MM.1S (cell line): ENCODE results near the gene WDR45B.

Experiments used
- DNase-seq: peaks from one replicate; pipeline ENCODE4 v3.0.0-alpha.2; 2015
- H2AFZ ChIP-seq: fragments of 300-600 bp; sonication (generic); 2 replicates; pipeline ENCODE4 v1.6.0; 2016; ENCODE audit warnings: antibody characterized with exemption, low read length
- H3F3A ChIP-seq: fragments of 300-600 bp; sonication (generic); 2 replicates; pipeline ENCODE4 v1.6.1; 2016; ENCODE audit warnings: mild to moderate bottlenecking, antibody characterized with exemption, low read length, moderate library complexity, mixed read lengths; ENCODE audit not compliant: insufficient read depth
- H3K27ac ChIP-seq: fragments of 300-600 bp; sonication (generic); 2 replicates; pipeline ENCODE4 v1.5.1; 2016; ENCODE audit warnings: mild to moderate bottlenecking, low read length
- H3K27me3 ChIP-seq: fragments of 300-600 bp; sonication (generic); replicated peaks from 2 replicates; pipeline ENCODE4 v1.6.0; 2016; ENCODE audit warnings: low read length; ENCODE audit not compliant: insufficient read depth
- H3K36me3 ChIP-seq: fragments of 300-600 bp; sonication (generic); replicated peaks from 2 replicates; pipeline ENCODE4 v1.6.1; 2016; ENCODE audit warnings: mild to moderate bottlenecking, low read length, mixed read lengths; ENCODE audit not compliant: insufficient read depth
- H3K4me1 ChIP-seq: fragments of 300-600 bp; sonication (generic); 2 replicates; pipeline ENCODE4 v1.6.1; 2016; ENCODE audit warnings: low read length, mixed read lengths
- H3K4me2 ChIP-seq: fragments of 300-600 bp; sonication (generic); 2 replicates; pipeline ENCODE4 v1.6.0; 2016; ENCODE audit warnings: low read depth, low read length
- H3K4me3 ChIP-seq: fragments of 300-600 bp; sonication (generic); 2 replicates; pipeline ENCODE4 v1.5.1; 2016; ENCODE audit warnings: low read length, mixed read lengths
- H3K79me2 ChIP-seq: fragments of 300-600 bp; sonication (generic); 2 replicates; pipeline ENCODE4 v1.6.1; 2016; ENCODE audit warnings: mixed run types, low read length, mixed read lengths
- H3K9ac ChIP-seq: fragments of 300-600 bp; sonication (generic); 2 replicates; pipeline ENCODE4 v1.6.1; 2016; ENCODE audit warnings: low read length, mixed read lengths
- H3K9me2 ChIP-seq: fragments of 300-600 bp; sonication (generic); replicated peaks from 2 replicates; pipeline ENCODE4 v1.6.1; 2016; ENCODE audit warnings: mild to moderate bottlenecking, low read length, mixed read lengths; ENCODE audit not compliant: insufficient read depth
- H3K9me3 ChIP-seq: fragments of 300-600 bp; sonication (generic); replicated peaks from 2 replicates; pipeline ENCODE4 v1.6.1; 2016; ENCODE audit warnings: mild to moderate bottlenecking, low read length, mixed read lengths; ENCODE audit not compliant: insufficient read depth
- H4K20me1 ChIP-seq: fragments of 300-600 bp; sonication (generic); 2 replicates; pipeline ENCODE4 v1.6.1; 2016; ENCODE audit warnings: mild to moderate bottlenecking, low read length, moderate library complexity, mixed read lengths; ENCODE audit not compliant: insufficient read depth
- CTCF ChIP-seq: fragments of 300-600 bp; sonication (generic); IDR thresholded peaks from 2 replicates; pipeline ENCODE4 v1.5.1; 2016; ENCODE audit warnings: antibody characterized with exemption, low read length, mixed read lengths
- EZH2 ChIP-seq: fragments of 300-600 bp; sonication (generic); optimal IDR thresholded peaks from 2 replicates; pipeline ENCODE3; 2017; ENCODE audit warnings: low read depth, mild to moderate bottlenecking, antibody characterized with exemption, low read length, mixed read lengths
- EZH2phosphoT487 ChIP-seq: fragments of 300-600 bp; sonication (generic); IDR thresholded peaks from 2 replicates; pipeline ENCODE4 v1.6.1; 2018; ENCODE audit warnings: antibody characterized with exemption, low read length

Gene WDR45B

GRCh38 chr17:82633343-82633742, 14.9 kb downstream of the WDR45B start:
- Histone ChIP-seq H3K79me2 (peaks cover 76% of the 10 kb centered on the region), H3F3A (no peaks in the 10 kb centered on the region), H3K36me3 (no peaks in the 10 kb centered on the region; the same call in 1 of the 2 replicates), H3K9me3 (no peaks in the 10 kb centered on the region), H4K20me1 (no peaks in the 10 kb centered on the region), H3K4me1 (no peaks in the 10 kb centered on the region), H3K9ac (no peak overlapping the region), H3K27me3 (no peaks in the 10 kb centered on the region), H2AFZ (no peak overlapping the region), H3K4me3 (no peak overlapping the region), H3K9me2 (no peaks in the 10 kb centered on the region), H3K4me2 (no peak overlapping the region), H3K27ac (no peak overlapping the region)
- TF ChIP-seq EZH2: no peak
- no peak for TF ChIP-seq EZH2phosphoT487
- TF ChIP-seq CTCF: no peak
- DNase-seq: no peak

GRCh38 chr17:82632451-82632850, 15.8 kb downstream of the WDR45B start:
- H3K4me2 ChIP-seq: no peak overlapping the region
- H3K9me2 ChIP-seq: no peaks in the 10 kb centered on the region
- H3K4me3 ChIP-seq: no peak overlapping the region
- H3K36me3 ChIP-seq: no peaks in the 10 kb centered on the region; the same call in 1 of the 2 replicates
- peaks cover 69% of the 10 kb centered on the region for H3K79me2 ChIP-seq
- no peak for DNase-seq
- TF ChIP-seq CTCF (no peak), EZH2 (no peak), EZH2phosphoT487 (no peak)
- H3K27me3 ChIP-seq: no peaks in the 10 kb centered on the region
- no peak overlapping the region for H2AFZ ChIP-seq
- no peaks in the 10 kb centered on the region for H3F3A ChIP-seq
- H4K20me1 ChIP-seq: 0 out of 2 replicates have a peak, but pooled peaks cover 3% of the 10 kb centered on the region
- H3K9ac ChIP-seq: no peak overlapping the region
- no peak overlapping the region for H3K27ac ChIP-seq
- H3K9me3 ChIP-seq: no peaks in the 10 kb centered on the region
- H3K4me1 ChIP-seq: no peaks in the 10 kb centered on the region

- H3K4me2 ChIP-seq: no peak overlapping the region
- no peak overlapping the region for H3K4me3 ChIP-seq
- H3K36me3 ChIP-seq: no peaks in the 10 kb centered on the region; the same call in 1 of the 2 replicates
- no peak overlapping the region for H3K9ac ChIP-seq
- no peaks in the 10 kb centered on the region for H3K4me1 ChIP-seq
- 0 out of 2 replicates have a peak, but pooled peaks cover 4% of the 10 kb centered on the region for H4K20me1 ChIP-seq
- H3K27ac ChIP-seq: no peak overlapping the region
- no peaks in the 10 kb centered on the region for H3K9me2 ChIP-seq
- TF ChIP-seq CTCF (no peak), EZH2phosphoT487 (no peak), EZH2 (no peak)
- H2AFZ ChIP-seq: no peak overlapping the region
- DNase-seq: no peak
- H3K9me3 ChIP-seq: no peaks in the 10 kb centered on the region
- peaks cover 60% of the 10 kb centered on the region for H3K79me2 ChIP-seq
- no peaks in the 10 kb centered on the region for H3F3A ChIP-seq
- no peaks in the 10 kb centered on the region for H3K27me3 ChIP-seq
These were observed 16.7 kb downstream of the WDR45B start for GRCh38 chr17:82631544-82631943.
